ENCODE results near the gene FOXA1. TPM values are rescaled to one million over a fixed set of nuclear protein-coding genes. Genes with fewer than 3 reads are reported as not detected.

FOXA1 gene
- total RNA-seq, 1 experiment from 2014 or later = 0.07 TPM

DNA sequence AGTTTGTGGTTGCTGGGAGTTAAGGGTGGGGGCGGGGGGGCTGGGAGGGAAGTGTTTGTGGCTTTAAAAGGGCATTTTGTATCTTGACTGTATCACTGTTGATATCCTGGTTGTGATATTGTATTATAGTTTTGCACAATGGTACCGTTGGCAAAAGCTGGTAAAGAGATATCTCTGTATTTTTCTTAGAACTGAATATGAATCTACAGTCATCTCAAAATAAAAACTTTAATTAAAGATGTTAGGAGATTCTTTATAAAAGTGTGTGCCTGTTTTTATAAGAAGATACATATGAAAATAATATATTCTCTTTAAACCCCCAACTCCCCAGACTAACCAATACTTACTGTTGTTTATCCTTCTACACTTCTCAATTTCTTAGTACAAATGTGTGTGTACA lies 43.5 kb upstream of the FOXA1 start:
- no peaks in the 10 kb centered on the region for H3K27me3 ChIP-seq (ENCODE audit: insufficient read depth, low read length)
- H4K20me1 ChIP-seq (ENCODE audit: control insufficient read depth, insufficient read depth, insufficient read length) = no peaks in the 10 kb centered on the region
- H2BK20ac ChIP-seq (ENCODE audit: low read depth, low read length, poor library complexity, severe bottlenecking) = no peak overlapping the region
- no peak overlapping the region for H3T11ph ChIP-seq (ENCODE audit: low read length)
- H3K4me1 ChIP-seq (ENCODE audit: insufficient read depth, low read length) = no peaks in the 10 kb centered on the region
- no peak overlapping the region for H3K18ac ChIP-seq (ENCODE audit: insufficient read length, low read depth, low read length)
- H3K9me3 ChIP-seq (ENCODE audit: control insufficient read depth, low read depth, low read length) = no peaks in the 10 kb centered on the region
- no peak overlapping the region for H3K9ac ChIP-seq (ENCODE audit: extremely low read depth, insufficient read length, low read length)
- no peak overlapping the region for H2BK120ac ChIP-seq (ENCODE audit: low read depth, low read length, poor library complexity, severe bottlenecking)
- WGBS (ENCODE audit: extremely low coverage, insufficient read length, low lambda C conversion rate) = no CpG with 5 or more reads among the region's 2 CpGs
- no peak overlapping the region for H2BK12ac ChIP-seq (ENCODE audit: insufficient read length, low read depth, low read length)
- no peaks in the 10 kb centered on the region for H3K79me1 ChIP-seq (ENCODE audit: insufficient read depth, low read depth, low read length, poor library complexity, severe bottlenecking)
- DNase-seq = no peak
- no peaks in the 10 kb centered on the region for H3K79me2 ChIP-seq (ENCODE audit: insufficient read depth, low read length)
- Mint-ChIP-seq H3K27me3 (ENCODE audit: low read depth) (peaks cover 14% of the 10 kb centered on the region), H3K9me3 (no peaks in the 10 kb centered on the region), H3K36me3 (ENCODE audit: insufficient read depth in 1 of 3, low read depth in 3 of 3) (no peaks in the 10 kb centered on the region), H3K4me3 (no peak overlapping the region), H3K27ac (no peak overlapping the region), H3K4me1 (no peaks in the 10 kb centered on the region; a peak in 2 of 4 replicates)
- no peak overlapping the region for H3K23ac ChIP-seq (ENCODE audit: insufficient read length, low read depth, low read length)
- H3K4ac ChIP-seq (ENCODE audit: low read depth, low read length) = no peak overlapping the region
- no peak overlapping the region for H4K5ac ChIP-seq (ENCODE audit: insufficient read length, low read depth, low read length)
- no peak overlapping the region for H3K14ac ChIP-seq (ENCODE audit: insufficient read depth, low read length)
- no peak overlapping the region for H2AK5ac ChIP-seq (ENCODE audit: insufficient read length, low read length)
- TF ChIP-seq, protein P1, sequence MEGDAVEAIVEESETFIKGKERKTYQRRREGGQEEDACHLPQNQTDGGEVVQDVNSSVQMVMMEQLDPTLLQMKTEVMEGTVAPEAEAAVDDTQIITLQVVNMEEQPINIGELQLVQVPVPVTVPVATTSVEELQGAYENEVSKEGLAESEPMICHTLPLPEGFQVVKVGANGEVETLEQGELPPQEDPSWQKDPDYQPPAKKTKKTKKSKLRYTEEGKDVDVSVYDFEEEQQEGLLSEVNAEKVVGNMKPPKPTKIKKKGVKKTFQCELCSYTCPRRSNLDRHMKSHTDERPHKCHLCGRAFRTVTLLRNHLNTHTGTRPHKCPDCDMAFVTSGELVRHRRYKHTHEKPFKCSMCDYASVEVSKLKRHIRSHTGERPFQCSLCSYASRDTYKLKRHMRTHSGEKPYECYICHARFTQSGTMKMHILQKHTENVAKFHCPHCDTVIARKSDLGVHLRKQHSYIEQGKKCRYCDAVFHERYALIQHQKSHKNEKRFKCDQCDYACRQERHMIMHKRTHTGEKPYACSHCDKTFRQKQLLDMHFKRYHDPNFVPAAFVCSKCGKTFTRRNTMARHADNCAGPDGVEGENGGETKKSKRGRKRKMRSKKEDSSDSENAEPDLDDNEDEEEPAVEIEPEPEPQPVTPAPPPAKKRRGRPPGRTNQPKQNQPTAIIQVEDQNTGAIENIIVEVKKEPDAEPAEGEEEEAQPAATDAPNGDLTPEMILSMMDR (conservative IDR thresholded peaks at IDR 0.05) = no peak
- no peak overlapping the region for H3K4me2 ChIP-seq (ENCODE audit: insufficient read depth, insufficient read length, low read length)
- no peak overlapping the region for H3K27ac ChIP-seq (ENCODE audit: insufficient read length, low read depth, low read length)
- H3K23me2 ChIP-seq (ENCODE audit: insufficient read length, low read depth, low read length, poor library complexity, severe bottlenecking) = no peaks in the 10 kb centered on the region
- H2BK15ac ChIP-seq (ENCODE audit: low read depth, low read length) = no peak overlapping the region
- H4K91ac ChIP-seq (ENCODE audit: insufficient read length, low read depth, low read length) = no peak overlapping the region
- no peak overlapping the region for H2BK5ac ChIP-seq (ENCODE audit: insufficient read length, low read length)
- no peak overlapping the region for H4K8ac ChIP-seq (replicated peaks; ENCODE audit: insufficient read length, low read depth, low read length)
- no peak overlapping the region for H2AFZ ChIP-seq (ENCODE audit: low read length)
- no peak overlapping the region for H3K56ac ChIP-seq (ENCODE audit: insufficient read length, low read depth, low read length)
